ENCODE results near the gene ADCY10.

ADCY10 gene

DNA sequence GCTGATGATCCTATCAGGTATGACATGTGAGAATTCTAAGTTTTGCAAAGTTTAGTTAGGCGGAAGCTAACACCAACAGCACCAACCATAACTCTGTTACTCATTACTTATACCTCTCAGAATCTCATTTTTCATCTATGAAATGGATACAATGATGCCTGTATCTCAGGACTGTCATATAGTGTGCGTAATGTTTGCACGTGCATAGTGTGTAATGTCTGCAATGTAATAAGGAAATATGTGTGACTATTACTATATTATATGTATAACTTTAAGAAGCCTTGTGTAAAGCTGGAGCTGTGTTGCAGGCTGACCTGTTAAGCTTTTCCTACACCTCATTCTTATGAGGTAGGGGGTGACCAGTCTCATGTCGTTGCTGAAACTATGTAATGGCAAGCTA, 13.0 kb downstream of the ADCY10 start:
- peaks cover 14% of the 10 kb centered on the region for H3K4me1 ChIP-seq (ENCODE audit: low read length)
- TF ChIP-seq, protein P1, sequence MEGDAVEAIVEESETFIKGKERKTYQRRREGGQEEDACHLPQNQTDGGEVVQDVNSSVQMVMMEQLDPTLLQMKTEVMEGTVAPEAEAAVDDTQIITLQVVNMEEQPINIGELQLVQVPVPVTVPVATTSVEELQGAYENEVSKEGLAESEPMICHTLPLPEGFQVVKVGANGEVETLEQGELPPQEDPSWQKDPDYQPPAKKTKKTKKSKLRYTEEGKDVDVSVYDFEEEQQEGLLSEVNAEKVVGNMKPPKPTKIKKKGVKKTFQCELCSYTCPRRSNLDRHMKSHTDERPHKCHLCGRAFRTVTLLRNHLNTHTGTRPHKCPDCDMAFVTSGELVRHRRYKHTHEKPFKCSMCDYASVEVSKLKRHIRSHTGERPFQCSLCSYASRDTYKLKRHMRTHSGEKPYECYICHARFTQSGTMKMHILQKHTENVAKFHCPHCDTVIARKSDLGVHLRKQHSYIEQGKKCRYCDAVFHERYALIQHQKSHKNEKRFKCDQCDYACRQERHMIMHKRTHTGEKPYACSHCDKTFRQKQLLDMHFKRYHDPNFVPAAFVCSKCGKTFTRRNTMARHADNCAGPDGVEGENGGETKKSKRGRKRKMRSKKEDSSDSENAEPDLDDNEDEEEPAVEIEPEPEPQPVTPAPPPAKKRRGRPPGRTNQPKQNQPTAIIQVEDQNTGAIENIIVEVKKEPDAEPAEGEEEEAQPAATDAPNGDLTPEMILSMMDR (IDR thresholded peaks at IDR 0.05; ENCODE audit: low read depth, low read length) = no peak
- TF ChIP-seq EZH2phosphoT487 (IDR thresholded peaks at IDR 0.05; ENCODE audit: low read depth) = no peak

DNA sequence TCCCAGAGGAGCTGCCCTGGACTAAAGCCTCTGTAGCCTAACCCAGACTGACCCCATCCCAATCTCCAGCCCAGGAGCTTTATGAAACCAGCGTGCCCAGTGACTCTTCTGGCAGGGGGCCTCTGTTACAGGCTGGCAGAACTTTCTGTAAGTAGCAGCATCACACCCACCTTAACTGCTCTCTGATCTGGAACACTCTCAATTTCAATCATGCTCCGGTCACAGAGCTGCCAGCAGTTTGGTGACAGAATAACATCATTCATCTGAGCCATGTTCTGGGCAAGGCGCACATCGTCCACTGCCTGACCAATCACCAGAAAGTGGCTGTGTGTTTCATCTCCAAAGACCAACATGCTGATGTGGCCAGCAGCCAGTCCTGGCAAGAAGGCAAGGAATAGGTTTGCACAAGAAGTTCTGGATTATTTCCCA, 14.7 kb downstream of the ADCY10 start:
- H3K79me2 ChIP-seq (ENCODE audit: low read length) = no peaks in the 10 kb centered on the region
- H2AFZ ChIP-seq (ENCODE audit: low read depth, low read length) = no peak overlapping the region
- no peaks in the 10 kb centered on the region for H4K20me1 ChIP-seq (ENCODE audit: insufficient read depth, low read length)
- no peak overlapping the region for H3K27ac ChIP-seq (ENCODE audit: low read length)
- peak overlapping the region; percentile 48 for H3K4me2 ChIP-seq (ENCODE audit: low read length)
- H3K4me3 ChIP-seq (ENCODE audit: low read length) = no peak overlapping the region
- H3K9ac ChIP-seq (ENCODE audit: low read length) = no peak overlapping the region
- peaks cover 14% of the 10 kb centered on the region for H3K4me1 ChIP-seq (ENCODE audit: low read length)
- no peaks in the 10 kb centered on the region for H3K36me3 ChIP-seq (replicated peaks; ENCODE audit: low read depth, low read length)
- H3K27me3 ChIP-seq (ENCODE audit: low read depth, low read length) = no peaks in the 10 kb centered on the region
- H3K9me3 ChIP-seq (ENCODE audit: insufficient read depth, low read length) = no peaks in the 10 kb centered on the region
- no peak for TF ChIP-seq EZH2phosphoT487 (IDR thresholded peaks at IDR 0.05; ENCODE audit: low read depth)
- TF ChIP-seq, protein P1 (IDR thresholded peaks at IDR 0.05; ENCODE audit: low read depth, low read length) = no peak

More for the DNA sequence above, 13.0 kb downstream of the ADCY10 start:
- Histone ChIP-seq H3K9me3 (ENCODE audit: insufficient read depth, low read length) (no peaks in the 10 kb centered on the region), H3K9ac (ENCODE audit: low read length) (no peak overlapping the region), H3K4me2 (ENCODE audit: low read length) (no peak overlapping the region), H4K20me1 (ENCODE audit: insufficient read depth, low read length) (no peaks in the 10 kb centered on the region), H3K4me3 (ENCODE audit: low read length) (no peak overlapping the region), H2AFZ (ENCODE audit: low read depth, low read length) (no peak overlapping the region), H3K27me3 (ENCODE audit: low read depth, low read length) (no peaks in the 10 kb centered on the region), H3K27ac (ENCODE audit: low read length) (no peak overlapping the region), H3K79me2 (ENCODE audit: low read length) (no peaks in the 10 kb centered on the region), H3K36me3 (replicated peaks; ENCODE audit: low read depth, low read length) (no peaks in the 10 kb centered on the region)

DNA sequence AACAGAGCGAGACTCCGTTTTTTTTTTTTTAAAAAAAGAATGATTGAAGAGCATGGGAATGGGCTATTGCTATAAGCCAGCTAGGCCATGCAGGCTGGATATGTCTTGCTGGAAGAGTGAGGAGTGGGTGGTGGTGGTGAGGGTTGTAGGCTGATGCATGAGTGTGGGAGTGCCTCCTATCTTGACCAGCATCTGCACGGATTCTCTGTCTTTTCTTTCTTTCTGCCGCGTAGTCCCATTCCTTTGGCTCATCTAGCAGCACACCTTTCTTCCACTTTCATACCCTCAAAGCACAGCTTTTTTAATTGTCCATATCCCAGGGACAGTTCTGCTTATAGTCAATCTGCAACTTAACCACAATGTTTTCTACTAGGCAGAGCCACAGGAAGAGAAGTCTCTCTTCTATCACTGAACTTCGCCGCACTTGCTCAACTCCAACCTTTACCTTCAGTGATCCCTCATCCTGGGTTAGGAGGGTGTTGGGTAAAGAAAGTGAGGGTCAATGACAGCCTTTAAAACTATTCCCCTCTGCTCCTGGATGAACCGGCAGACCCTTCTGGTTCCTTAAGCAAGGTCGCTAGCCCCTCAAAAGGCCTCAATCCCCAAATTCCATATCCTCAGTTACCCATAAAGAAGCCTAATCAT, 15.2 kb downstream of the ADCY10 start:
- Histone ChIP-seq H3K4me2 (ENCODE audit: low read length) (peak overlapping the region; percentile 48), H4K20me1 (ENCODE audit: insufficient read depth, low read length) (no peaks in the 10 kb centered on the region), H3K36me3 (replicated peaks; ENCODE audit: low read depth, low read length) (no peaks in the 10 kb centered on the region), H3K4me1 (ENCODE audit: low read length) (peaks cover 14% of the 10 kb centered on the region), H3K9ac (ENCODE audit: low read length) (no peak overlapping the region), H2AFZ (ENCODE audit: low read depth, low read length) (no peak overlapping the region), H3K27me3 (ENCODE audit: low read depth, low read length) (no peaks in the 10 kb centered on the region), H3K79me2 (ENCODE audit: low read length) (no peaks in the 10 kb centered on the region), H3K4me3 (ENCODE audit: low read length) (no peak overlapping the region), H3K27ac (ENCODE audit: low read length) (no peak overlapping the region), H3K9me3 (ENCODE audit: insufficient read depth, low read length) (no peaks in the 10 kb centered on the region)
- TF ChIP-seq EZH2phosphoT487 (IDR thresholded peaks at IDR 0.05; ENCODE audit: low read depth) = no peak
- TF ChIP-seq, protein P1 (IDR thresholded peaks at IDR 0.05; ENCODE audit: low read depth, low read length) = no peak

DNA sequence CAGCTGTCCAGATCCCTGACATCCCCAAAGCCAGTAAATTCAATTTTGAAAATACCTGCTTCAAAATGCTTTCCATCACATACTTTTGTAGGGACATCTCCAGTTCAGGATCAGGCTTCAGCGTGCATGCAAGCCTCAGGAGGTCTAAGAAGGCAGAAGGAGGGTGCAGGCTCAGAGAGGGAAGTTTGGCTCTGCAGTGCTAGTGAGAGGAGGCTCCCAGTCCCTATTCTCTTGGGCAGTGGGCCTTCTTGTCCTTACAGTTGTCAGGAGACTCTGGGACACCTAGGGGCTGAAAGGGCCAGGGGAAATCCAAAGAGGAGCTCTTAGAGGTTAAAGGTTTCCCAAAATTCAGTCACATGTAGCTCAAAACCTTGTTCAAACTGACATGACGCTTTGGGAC, 20.1 kb downstream of the ADCY10 start:
- Histone ChIP-seq H4K20me1 (ENCODE audit: insufficient read depth, low read length) (no peaks in the 10 kb centered on the region), H3K4me1 (ENCODE audit: low read length) (peaks cover 3% of the 10 kb centered on the region), H3K36me3 (replicated peaks; ENCODE audit: low read depth, low read length) (no peaks in the 10 kb centered on the region), H3K4me2 (ENCODE audit: low read length) (no peak overlapping the region), H3K79me2 (ENCODE audit: low read length) (no peaks in the 10 kb centered on the region), H3K27ac (ENCODE audit: low read length) (no peak overlapping the region), H2AFZ (ENCODE audit: low read depth, low read length) (no peak overlapping the region), H3K4me3 (ENCODE audit: low read length) (no peak overlapping the region), H3K9ac (ENCODE audit: low read length) (no peak overlapping the region), H3K9me3 (ENCODE audit: insufficient read depth, low read length) (no peaks in the 10 kb centered on the region), H3K27me3 (ENCODE audit: low read depth, low read length) (no peaks in the 10 kb centered on the region)
- no peak for TF ChIP-seq EZH2phosphoT487 (IDR thresholded peaks at IDR 0.05; ENCODE audit: low read depth)
- TF ChIP-seq, protein P1 (IDR thresholded peaks at IDR 0.05; ENCODE audit: low read depth, low read length) = no peak

Measured in OCI-LY3 (cell line).